Lung (tissue), 12 donors: Measurements from ENCODE around the gene COLEC11. TPM values are rescaled to one million over a fixed set of nuclear protein-coding genes. Genes with fewer than 3 reads are reported as not detected.
"Not testable (repeated sequence)": the region's sequence is repeated elsewhere in the genome, so short reads cannot be mapped to it uniquely, and the experiment has no call there.

ENCODE experiments used
- ATAC-seq: fragments of 200-7000 bp; cut with Tn5 transposase; one replicate; pipeline ENCODE4 v1.9.1; 2020; ENCODE audit warnings: moderate number of reproducible peaks; ENCODE audit not compliant: insufficient read depth, low FRiP score
- DNase-seq, 3 donors: peaks; one replicate each; pipeline ENCODE4 v3.0.0-alpha.2; 2013 to 2017
- H3K27ac ChIP-seq, 2 donors: one replicate each; pipeline ENCODE4 v1.5.1; 2013; ENCODE audit warnings: mild to moderate bottlenecking in 2 of 2, moderate library complexity in 2 of 2, control low read depth in 1 of 2, inconsistent platforms in 1 of 2, low read depth in 1 of 2, low read length in 1 of 2
- H3K27me3 ChIP-seq, 3 donors: one replicate each; pipeline ENCODE4 v1.5.1; 2013; ENCODE audit warnings: low read length in 2 of 3; ENCODE audit not compliant: control insufficient read depth in 3 of 3, insufficient read depth in 3 of 3
- H3K36me3 ChIP-seq, 4 donors: one replicate each; pipeline ENCODE4 v1.5.1; 2013; ENCODE audit warnings: low read length in 4 of 4, mild to moderate bottlenecking in 1 of 4, moderate library complexity in 1 of 4; ENCODE audit not compliant: control insufficient read depth in 4 of 4, insufficient read depth in 4 of 4
- H3K4me1 ChIP-seq, 5 donors: one replicate each; pipeline ENCODE4 v1.5.1; 2013; ENCODE audit warnings: low read length in 5 of 5, mild to moderate bottlenecking in 2 of 5, moderate library complexity in 1 of 5; ENCODE audit not compliant: control insufficient read depth in 5 of 5, insufficient read depth in 5 of 5
- H3K4me3 ChIP-seq: one replicate; pipeline ENCODE4 v1.5.1; 2013; ENCODE audit warnings: mild to moderate bottlenecking, control low read depth, moderate library complexity
- H3K9ac ChIP-seq, 2 donors: one replicate each; pipeline ENCODE4 v1.5.1; 2013; ENCODE audit warnings: low read length in 2 of 2, control low read depth in 1 of 2; ENCODE audit not compliant: insufficient read depth in 1 of 2
- H3K9me3 ChIP-seq, 4 donors: one replicate each; pipeline ENCODE4 v1.5.1; 2013; ENCODE audit warnings: low read length in 3 of 4, mild to moderate bottlenecking in 1 of 4, moderate library complexity in 1 of 4; ENCODE audit not compliant: control insufficient read depth in 4 of 4, insufficient read depth in 3 of 4
- WGBS, 2 donors: extraction: QIAGEN DNeasy Blood & Tissue Kit; methylation state at CpG; one replicate each; pipeline ENCODE4 v1.1.7; 2013; 5-methylcytosine and 5-hydroxymethylcytosine counted together
- polyA plus RNA-seq, 2 donors: library from polyadenylated mRNA; stranded (reverse); fragments of 200-250 nt; gene quantifications; one replicate each; pipeline ENCODE4 v1.2.1, GENCODE V29; 2013
- total RNA-seq, 2 donors: library from RNA; depleted of rRNA in 1 of 2; stranded (reverse); fragments of >200 nt in 1 of 2; gene quantifications; one replicate each; pipeline ENCODE4 v1.2.1, GENCODE V29; 2014 to 2021
- TF ChIP-seq, protein P1 (sequence below): IDR thresholded peaks from 2 replicates; pipeline ENCODE4 v1.5.1; 2012; ENCODE audit warnings: mild to moderate bottlenecking; ENCODE audit errors: control extremely low read depth, extremely low read depth
- donor health status: control.
- donor health status: control.
- donor health status: Bipolar disorder and iron deficiency.
- donor health status: healthy.
- donor health status: DM: yes; HTN: yes; CAD: no.

The COLEC11 gene
- total and polyA plus RNA-seq, 4 donors = 0.71 to 3.7 (median 1.9) TPM

- ATAC-seq (no peak), DNase-seq (peak in 2 of 3 donors; percentile 65 to 78)
- H3K9me3 ChIP-seq = no peaks in the 10 kb centered on the region
- H3K36me3 ChIP-seq = no peaks in the 10 kb centered on the region
- no peak overlapping the region for H3K9ac ChIP-seq
- H3K27ac ChIP-seq = peak overlapping the region in 1 of 2 donors; percentile 51
- peaks cover 0 to 22% (median under 1%) of the 10 kb centered on the region in 5 donors for H3K4me1 ChIP-seq
- TF ChIP-seq, protein P1, sequence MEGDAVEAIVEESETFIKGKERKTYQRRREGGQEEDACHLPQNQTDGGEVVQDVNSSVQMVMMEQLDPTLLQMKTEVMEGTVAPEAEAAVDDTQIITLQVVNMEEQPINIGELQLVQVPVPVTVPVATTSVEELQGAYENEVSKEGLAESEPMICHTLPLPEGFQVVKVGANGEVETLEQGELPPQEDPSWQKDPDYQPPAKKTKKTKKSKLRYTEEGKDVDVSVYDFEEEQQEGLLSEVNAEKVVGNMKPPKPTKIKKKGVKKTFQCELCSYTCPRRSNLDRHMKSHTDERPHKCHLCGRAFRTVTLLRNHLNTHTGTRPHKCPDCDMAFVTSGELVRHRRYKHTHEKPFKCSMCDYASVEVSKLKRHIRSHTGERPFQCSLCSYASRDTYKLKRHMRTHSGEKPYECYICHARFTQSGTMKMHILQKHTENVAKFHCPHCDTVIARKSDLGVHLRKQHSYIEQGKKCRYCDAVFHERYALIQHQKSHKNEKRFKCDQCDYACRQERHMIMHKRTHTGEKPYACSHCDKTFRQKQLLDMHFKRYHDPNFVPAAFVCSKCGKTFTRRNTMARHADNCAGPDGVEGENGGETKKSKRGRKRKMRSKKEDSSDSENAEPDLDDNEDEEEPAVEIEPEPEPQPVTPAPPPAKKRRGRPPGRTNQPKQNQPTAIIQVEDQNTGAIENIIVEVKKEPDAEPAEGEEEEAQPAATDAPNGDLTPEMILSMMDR = no peak
- no peak overlapping the region for H3K4me3 ChIP-seq
- H3K27me3 ChIP-seq = no peaks in the 10 kb centered on the region
- WGBS, 2 donors = 90% methylated on average over 37 of the region's 37 CpGs
Observed at GRCh38 chr2:3606370-3607201, 11.7 kb downstream of the COLEC11 start.

GRCh38 chr2:3608373-3609278, 13.7 kb downstream of the COLEC11 start:
- Histone ChIP-seq H3K9ac (no peak overlapping the region), H3K36me3 (no peaks in the 10 kb centered on the region), H3K9me3 (peaks cover 0 to 1% (median 0%) of the 10 kb centered on the region in 4 donors), H3K4me3 (no peak overlapping the region), H3K27me3 (no peaks in the 10 kb centered on the region), H3K27ac (no peak overlapping the region), H3K4me1 (peaks cover 0 to 22% (median 1%) of the 10 kb centered on the region in 5 donors)
- 80 to 84% methylated on average over 19 of the region's 19 CpGs for WGBS, 2 donors
- TF ChIP-seq, protein P1 = no peak
- no peak for ATAC-seq
- DNase-seq = no peak

DNA sequence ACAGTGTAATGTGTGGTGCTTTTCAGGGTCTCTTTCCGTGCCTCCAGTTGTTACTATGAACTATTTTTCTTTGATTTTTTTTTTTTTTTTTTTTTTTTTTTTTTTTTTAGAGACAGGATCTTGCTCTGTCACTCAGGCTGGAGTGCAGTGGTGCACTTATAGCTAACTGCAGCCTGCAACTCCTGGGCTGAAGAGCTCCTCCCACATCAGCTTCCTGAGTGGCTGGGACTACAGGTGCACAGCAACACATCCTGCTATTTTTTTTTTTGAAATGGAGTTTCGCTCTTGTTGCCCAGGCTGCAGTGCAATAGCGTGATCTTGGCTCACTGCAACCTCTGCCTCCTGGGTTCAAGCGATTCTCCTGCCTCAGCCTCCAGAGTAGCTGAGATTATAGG, 14.4 kb downstream of the COLEC11 start:
- peaks cover 0 to 20% (median 1%) of the 10 kb centered on the region in 5 donors for H3K4me1 ChIP-seq
- not testable (repeated sequence) for H3K9me3 ChIP-seq, H3K4me3 ChIP-seq, ATAC-seq, H3K36me3 ChIP-seq, H3K27me3 ChIP-seq, H3K27ac ChIP-seq, DNase-seq, H3K9ac ChIP-seq
- 64 to 65% methylated on average over 4 of the region's 4 CpGs for WGBS, 2 donors

DNA sequence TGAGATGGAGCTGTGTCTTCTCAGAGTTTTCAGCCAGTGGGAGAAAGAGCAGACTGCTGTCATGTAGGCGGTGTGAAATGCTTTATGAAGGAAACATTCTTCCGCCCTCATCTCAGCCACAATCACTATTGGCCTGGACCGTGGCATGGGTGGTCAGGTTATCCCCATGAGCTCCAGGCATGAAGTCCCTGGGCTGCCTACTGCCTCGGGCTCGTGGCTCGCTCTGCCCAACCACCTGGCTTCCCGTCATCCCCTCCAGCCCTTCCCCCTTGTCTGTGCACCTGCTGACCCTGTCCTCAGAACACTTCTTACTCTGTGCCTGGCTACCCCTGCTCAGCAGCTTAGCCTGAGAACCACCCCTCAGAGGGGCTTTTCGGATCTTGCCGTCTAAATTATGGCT, 15.5 kb downstream of the COLEC11 start:
- Histone ChIP-seq H3K27me3 (no peaks in the 10 kb centered on the region), H3K4me1 (peaks cover 0 to 17% (median 1%) of the 10 kb centered on the region in 5 donors), H3K36me3 (no peaks in the 10 kb centered on the region), H3K4me3 (no peak overlapping the region), H3K9me3 (peaks cover 0 to 1% (median 0%) of the 10 kb centered on the region in 4 donors), H3K9ac (no peak overlapping the region), H3K27ac (no peak overlapping the region)
- TF ChIP-seq, protein P1 = no peak
- DNase-seq (no peak), ATAC-seq (no peak)
- 95 to 97% methylated on average over 9 of the region's 9 CpGs for WGBS, 2 donors
